K562 (cell line): ENCODE data around the gene ZNF618.

Experiments used
- EP300 ChIP-seq: IDR thresholded peaks from 2 replicates; pipeline ENCODE4 v1.6.1; 2012; ENCODE audit warnings: low read length, improper control_type of control experiment
- HMG20B ChIP-seq: fragments of 250-450 bp; sonication (Bioruptor Pico); IDR thresholded peaks from 2 replicates; pipeline ENCODE4 v1.5.0; 2021; ENCODE audit warnings: mild to moderate bottlenecking
- MAFK ChIP-seq: IDR thresholded peaks from 2 replicates; pipeline ENCODE4 v1.6.1; 2011; ENCODE audit warnings: low read length, improper control_type of control experiment
- MYC ChIP-seq, 2 experiments: fragments of 250-450 bp in 1 of 2; sonication (Bioruptor Pico) in 1 of 2; IDR thresholded peaks; 2 replicates each; pipeline versions ENCODE4 v1.5.1 to v1.6.1; 2012 to 2021; ENCODE audit warnings: low read depth in 2 of 2, borderline replicate concordance in 1 of 2, improper control_type of control experiment in 1 of 2, low read length in 1 of 2, mild to moderate bottlenecking in 1 of 2, moderate library complexity in 1 of 2
- SP1 ChIP-seq: sonication (generic); formaldehyde crosslinking; IDR thresholded peaks from 2 replicates; pipeline ENCODE4 v1.8.1; 2022; ENCODE audit warnings: mild to moderate bottlenecking, missing genetic modification reagents
- YY1 ChIP-seq, 3 experiments: IDR thresholded peaks; 2 replicates each; pipeline ENCODE4 v1.6.1; 2011; ENCODE audit warnings: low read length in 2 of 3, mild to moderate bottlenecking in 2 of 3, moderate library complexity in 2 of 3, borderline replicate concordance in 1 of 3, control low read depth in 1 of 3, low read depth in 1 of 3; ENCODE audit not compliant: insufficient read depth in 3 of 3, insufficient replicate concordance in 2 of 3, control insufficient read depth in 1 of 3, insufficient read length in 1 of 3; ENCODE audit errors: extremely low read depth in 1 of 3
- TF ChIP-seq, protein P1 (sequence below): fragments of 450-650 bp; IDR thresholded peaks from 2 replicates; pipeline ENCODE4 v1.6.1; 2017; ENCODE audit warnings: antibody characterized with exemption, mild to moderate bottlenecking
- TF ChIP-seq, protein P2 (sequence below): sonication (generic); formaldehyde crosslinking; IDR thresholded peaks from 2 replicates; pipeline ENCODE4 v1.9.0; 2022; ENCODE audit warnings: mild to moderate bottlenecking, missing genetic modification reagents
- TF ChIP-seq, protein P3 (sequence below): fragments of 450-650 bp; IDR thresholded peaks from 2 replicates; pipeline ENCODE4 v1.6.1; 2018; ENCODE audit not compliant: partially characterized antibody

DNA sequence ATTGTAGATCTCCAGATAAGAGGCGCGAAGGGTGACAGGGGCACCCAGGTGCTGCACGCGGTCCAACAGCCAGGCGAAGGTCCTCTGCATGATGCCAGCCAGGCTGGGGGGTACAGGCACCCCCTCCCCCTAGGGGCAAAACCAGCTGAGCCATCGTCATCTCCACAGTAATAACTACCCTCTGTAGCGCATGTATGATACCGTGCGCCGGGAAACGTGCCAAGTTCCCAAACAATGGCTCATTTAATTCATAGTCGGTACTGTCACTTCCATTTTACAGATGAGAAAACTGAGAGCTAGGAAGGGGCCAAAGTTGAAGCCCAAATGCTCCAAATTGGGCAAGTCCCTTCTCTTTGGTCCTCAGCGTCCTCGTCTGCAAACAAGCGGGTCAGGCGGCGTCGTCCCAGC is 221.5 kb downstream of the ZNF618 start:
- no peak for TF ChIP-seq YY1 (IDR thresholded peaks at IDR 0.05; ENCODE audit: borderline replicate concordance in 1 of 3, control insufficient read depth in 1 of 3, extremely low read depth in 1 of 3, insufficient read depth in 3 of 3, insufficient read length in 1 of 3, insufficient replicate concordance in 2 of 3, low read depth in 1 of 3, low read length in 2 of 3)
- no peak for TF ChIP-seq HMG20B
- no peak for TF ChIP-seq EP300
- TF ChIP-seq MYC (IDR thresholded peaks at IDR 0.05; ENCODE audit: low read depth, low read length) = no peak
- no peak for TF ChIP-seq MYC (CRISPR knock-in tag; IDR thresholded peaks at IDR 0.05; ENCODE audit: borderline replicate concordance, low read depth)
- no peak for TF ChIP-seq MAFK
- TF ChIP-seq, protein P1, sequence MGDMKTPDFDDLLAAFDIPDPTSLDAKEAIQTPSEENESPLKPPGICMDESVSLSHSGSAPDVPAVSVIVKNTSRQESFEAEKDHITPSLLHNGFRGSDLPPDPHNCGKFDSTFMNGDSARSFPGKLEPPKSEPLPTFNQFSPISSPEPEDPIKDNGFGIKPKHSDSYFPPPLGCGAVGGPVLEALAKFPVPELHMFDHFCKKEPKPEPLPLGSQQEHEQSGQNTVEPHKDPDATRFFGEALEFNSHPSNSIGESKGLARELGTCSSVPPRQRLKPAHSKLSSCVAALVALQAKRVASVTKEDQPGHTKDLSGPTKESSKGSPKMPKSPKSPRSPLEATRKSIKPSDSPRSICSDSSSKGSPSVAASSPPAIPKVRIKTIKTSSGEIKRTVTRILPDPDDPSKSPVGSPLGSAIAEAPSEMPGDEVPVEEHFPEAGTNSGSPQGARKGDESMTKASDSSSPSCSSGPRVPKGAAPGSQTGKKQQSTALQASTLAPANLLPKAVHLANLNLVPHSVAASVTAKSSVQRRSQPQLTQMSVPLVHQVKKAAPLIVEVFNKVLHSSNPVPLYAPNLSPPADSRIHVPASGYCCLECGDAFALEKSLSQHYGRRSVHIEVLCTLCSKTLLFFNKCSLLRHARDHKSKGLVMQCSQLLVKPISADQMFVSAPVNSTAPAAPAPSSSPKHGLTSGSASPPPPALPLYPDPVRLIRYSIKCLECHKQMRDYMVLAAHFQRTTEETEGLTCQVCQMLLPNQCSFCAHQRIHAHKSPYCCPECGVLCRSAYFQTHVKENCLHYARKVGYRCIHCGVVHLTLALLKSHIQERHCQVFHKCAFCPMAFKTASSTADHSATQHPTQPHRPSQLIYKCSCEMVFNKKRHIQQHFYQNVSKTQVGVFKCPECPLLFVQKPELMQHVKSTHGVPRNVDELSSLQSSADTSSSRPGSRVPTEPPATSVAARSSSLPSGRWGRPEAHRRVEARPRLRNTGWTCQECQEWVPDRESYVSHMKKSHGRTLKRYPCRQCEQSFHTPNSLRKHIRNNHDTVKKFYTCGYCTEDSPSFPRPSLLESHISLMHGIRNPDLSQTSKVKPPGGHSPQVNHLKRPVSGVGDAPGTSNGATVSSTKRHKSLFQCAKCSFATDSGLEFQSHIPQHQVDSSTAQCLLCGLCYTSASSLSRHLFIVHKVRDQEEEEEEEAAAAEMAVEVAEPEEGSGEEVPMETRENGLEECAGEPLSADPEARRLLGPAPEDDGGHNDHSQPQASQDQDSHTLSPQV = no peak
- TF ChIP-seq, protein P2, sequence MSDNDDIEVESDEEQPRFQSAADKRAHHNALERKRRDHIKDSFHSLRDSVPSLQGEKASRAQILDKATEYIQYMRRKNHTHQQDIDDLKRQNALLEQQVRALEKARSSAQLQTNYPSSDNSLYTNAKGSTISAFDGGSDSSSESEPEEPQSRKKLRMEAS = no peak
- TF ChIP-seq, protein P3, sequence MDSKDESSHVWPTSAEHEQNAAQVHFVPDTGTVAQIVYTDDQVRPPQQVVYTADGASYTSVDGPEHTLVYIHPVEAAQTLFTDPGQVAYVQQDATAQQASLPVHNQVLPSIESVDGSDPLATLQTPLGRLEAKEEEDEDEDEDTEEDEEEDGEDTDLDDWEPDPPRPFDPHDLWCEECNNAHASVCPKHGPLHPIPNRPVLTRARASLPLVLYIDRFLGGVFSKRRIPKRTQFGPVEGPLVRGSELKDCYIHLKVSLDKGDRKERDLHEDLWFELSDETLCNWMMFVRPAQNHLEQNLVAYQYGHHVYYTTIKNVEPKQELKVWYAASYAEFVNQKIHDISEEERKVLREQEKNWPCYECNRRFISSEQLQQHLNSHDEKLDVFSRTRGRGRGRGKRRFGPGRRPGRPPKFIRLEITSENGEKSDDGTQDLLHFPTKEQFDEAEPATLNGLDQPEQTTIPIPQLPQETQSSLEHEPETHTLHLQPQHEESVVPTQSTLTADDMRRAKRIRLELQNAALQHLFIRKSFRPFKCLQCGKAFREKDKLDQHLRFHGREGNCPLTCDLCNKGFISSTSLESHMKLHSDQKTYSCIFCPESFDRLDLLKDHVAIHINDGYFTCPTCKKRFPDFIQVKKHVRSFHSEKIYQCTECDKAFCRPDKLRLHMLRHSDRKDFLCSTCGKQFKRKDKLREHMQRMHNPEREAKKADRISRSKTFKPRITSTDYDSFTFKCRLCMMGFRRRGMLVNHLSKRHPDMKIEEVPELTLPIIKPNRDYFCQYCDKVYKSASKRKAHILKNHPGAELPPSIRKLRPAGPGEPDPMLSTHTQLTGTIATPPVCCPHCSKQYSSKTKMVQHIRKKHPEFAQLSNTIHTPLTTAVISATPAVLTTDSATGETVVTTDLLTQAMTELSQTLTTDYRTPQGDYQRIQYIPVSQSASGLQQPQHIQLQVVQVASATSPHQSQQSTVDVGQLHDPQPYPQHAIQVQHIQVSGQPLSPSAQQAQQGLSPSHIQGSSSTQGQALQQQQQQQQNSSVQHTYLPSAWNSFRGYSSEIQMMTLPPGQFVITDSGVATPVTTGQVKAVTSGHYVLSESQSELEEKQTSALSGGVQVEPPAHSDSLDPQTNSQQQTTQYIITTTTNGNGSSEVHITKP = no peak
- TF ChIP-seq SP1 = no peak
